ENCODE data around the gene NFKBIB. TPM values are rescaled to one million over a fixed set of nuclear protein-coding genes. Genes with fewer than 3 reads are reported as not detected.
"Not testable (repeated sequence)": the region's sequence is repeated elsewhere in the genome, so short reads cannot be mapped to it uniquely, and the experiment has no call there.

NFKBIB gene
- polyA plus RNA-seq, 3 donors from 2014 or later, result 10.0 to 31.1 (median 24.0) TPM

DNA sequence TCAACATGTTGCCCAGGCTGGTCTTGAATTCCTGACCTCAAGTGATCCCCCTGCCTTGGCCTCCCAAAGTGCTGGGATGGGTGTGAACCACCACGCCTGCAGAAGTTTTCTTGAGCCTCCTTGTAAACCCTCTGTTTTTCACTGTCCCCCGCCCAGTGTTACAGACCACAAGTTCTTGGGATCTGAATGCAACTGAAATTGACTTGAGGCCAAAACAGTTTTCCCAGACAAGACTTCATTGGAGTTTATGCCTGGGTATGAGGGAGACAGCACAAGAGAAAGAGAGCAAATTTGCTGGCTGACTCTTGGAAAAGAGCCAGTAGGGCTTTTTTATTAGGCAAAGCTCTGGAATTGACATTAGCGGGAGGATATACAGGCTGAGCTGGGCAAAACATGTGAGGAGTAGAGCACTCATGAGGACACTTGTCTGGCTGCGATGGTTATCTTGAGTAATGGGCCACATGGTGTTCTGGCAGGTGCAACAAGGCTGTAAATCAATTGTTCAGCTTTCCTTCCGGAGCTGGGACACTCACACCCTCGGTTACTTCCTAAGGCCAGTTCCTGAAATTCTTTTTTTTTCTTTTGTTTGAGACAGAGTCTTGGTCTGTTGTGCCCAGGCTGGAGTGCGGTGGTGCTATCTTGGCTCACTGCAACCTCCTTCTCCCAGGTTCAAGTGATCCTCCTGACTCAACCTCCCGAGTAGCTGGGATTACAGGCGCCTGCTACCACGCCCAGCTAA lies 37.3 kb upstream of the NFKBIB start:
- Mint-ChIP-seq H3K4me3 (peak overlapping the region in 1 of 5 donors; percentile 58), H3K4me1 (peaks cover 46 to 50% of the 10 kb centered on the region in 2 donors), H3K36me3 (no peaks in the 10 kb centered on the region), H3K9me3 (no peaks in the 10 kb centered on the region), H3K27me3 (ENCODE audit: low read depth in 3 of 3) (peaks cover 18 to 24% (median 20%) of the 10 kb centered on the region in 3 donors), H3K27ac (peak overlapping the region in 4 of 6 donors; percentile 63 to 79 (median 76))
- no peak for DNase-seq

DNA sequence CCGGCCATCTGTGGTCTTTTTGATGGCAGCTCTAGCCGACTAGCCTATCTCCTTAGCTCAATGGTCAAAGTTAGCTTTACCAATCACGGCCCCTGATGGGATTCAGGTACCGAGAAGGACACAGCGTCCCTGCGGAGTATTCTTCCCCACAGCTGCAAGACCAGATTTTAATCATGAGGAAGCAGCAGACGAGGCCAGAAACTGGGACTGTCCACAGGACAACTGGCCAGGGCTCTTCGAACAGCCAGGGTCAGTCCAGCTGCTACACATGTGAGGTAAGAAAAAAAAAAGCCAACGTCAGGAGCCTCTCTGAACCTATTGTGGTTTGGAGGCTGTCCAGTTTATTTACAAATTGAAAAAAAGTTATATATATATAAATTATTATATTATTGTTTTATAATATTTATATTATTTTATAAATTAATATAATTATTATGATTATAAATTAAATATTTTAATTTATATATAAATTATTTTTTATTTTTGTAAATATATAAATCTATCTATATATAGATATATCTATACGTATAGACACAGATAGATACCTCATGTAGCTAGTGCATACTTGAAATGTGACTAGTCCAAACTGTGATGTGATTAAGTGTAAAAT lies 32.5 kb upstream of the NFKBIB start:
- peak overlapping the region in 1 of 5 donors; percentile 35 for H3K4me3 Mint-ChIP-seq
- H3K4me1 Mint-ChIP-seq, result peaks cover 62% of the 10 kb centered on the region in 2 donors
- no peaks in the 10 kb centered on the region for H3K9me3 Mint-ChIP-seq
- no peak for DNase-seq
- H3K27ac Mint-ChIP-seq, result peak overlapping the region in 5 of 6 donors; percentile 35 to 81 (median 64)
- peaks cover 14 to 26% (median 23%) of the 10 kb centered on the region in 3 donors for H3K27me3 Mint-ChIP-seq (ENCODE audit: low read depth in 3 of 3)
- H3K36me3 Mint-ChIP-seq, result peaks cover 0 to 9% (median 3%) of the 10 kb centered on the region in 3 donors

DNA sequence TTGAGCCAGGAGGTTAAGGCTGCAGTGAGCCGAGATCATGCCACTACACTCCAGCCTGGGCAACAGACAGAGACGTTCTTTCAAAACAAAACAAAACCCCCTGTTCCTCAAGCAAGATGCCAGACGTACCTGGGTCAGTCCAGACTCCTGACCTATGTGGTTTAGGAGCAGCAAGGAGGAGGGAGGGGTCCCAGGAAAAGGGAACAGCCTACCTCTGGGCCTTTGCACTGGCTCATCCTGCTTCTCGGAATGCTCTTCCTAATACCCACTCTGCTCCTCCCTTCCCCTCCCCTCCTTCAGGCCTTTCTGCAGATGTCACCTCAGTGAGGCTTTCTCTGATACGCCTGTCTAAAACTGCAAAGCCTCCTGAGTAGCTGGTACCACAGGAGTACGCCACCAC lies 31.2 kb upstream of the NFKBIB start:
- peak overlapping the region; percentile 77 to 96 (median 91) for H3K27ac Mint-ChIP-seq
- H3K9me3 Mint-ChIP-seq, result no peaks in the 10 kb centered on the region
- no peak for DNase-seq
- peaks cover 14 to 23% (median 22%) of the 10 kb centered on the region in 3 donors for H3K27me3 Mint-ChIP-seq (ENCODE audit: low read depth in 3 of 3)
- H3K4me1 Mint-ChIP-seq, result peaks cover 50 to 53% of the 10 kb centered on the region in 2 donors
- peak overlapping the region; percentile 89 to 96 (median 90) for H3K4me3 Mint-ChIP-seq
- peaks cover 4 to 15% (median 9%) of the 10 kb centered on the region in 3 donors for H3K36me3 Mint-ChIP-seq

DNA sequence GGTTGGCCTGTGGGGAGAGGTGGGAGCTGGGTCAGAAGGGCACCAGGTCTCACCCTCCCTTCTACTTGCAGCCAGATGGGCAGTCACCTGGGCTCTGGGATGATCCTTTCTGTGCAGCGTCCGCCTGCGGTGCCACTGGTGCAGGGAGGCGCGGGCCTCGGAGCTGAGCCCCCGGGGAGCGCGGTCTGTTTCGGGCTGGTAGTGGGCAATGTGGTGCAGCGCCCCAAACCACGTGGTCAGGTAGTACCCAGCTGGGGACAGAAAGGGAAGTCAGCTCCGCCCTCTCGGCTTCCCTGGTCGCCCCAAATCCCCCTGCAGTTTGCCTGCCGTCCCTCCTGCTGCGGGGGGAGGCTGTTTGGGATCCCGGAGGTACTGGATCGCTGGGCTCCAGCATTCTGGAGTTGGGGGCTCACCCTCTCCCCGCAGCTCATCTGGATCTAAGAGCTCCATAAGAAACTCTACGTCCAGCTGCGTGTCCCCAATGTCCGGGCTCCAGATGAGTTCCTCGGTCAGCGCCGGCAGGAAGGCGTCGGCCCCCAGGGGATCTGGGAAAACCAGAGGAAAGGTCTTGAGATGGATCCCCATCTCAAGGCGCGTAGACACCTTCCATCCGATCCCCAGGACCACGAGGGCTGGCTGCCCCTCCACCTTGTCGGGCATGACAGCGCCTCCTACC lies 30.5 kb upstream of the NFKBIB start:
- Mint-ChIP-seq H3K36me3 (peaks cover 4 to 18% (median 9%) of the 10 kb centered on the region in 3 donors), H3K4me3 (peak overlapping the region; percentile 89 to 96 (median 90)), H3K4me1 (peaks cover 47 to 49% of the 10 kb centered on the region in 2 donors), H3K9me3 (no peaks in the 10 kb centered on the region), H3K27me3 (ENCODE audit: low read depth in 3 of 3) (peaks cover 12 to 20% (median 19%) of the 10 kb centered on the region in 3 donors), H3K27ac (peak overlapping the region; percentile 88 to 97 (median 94))
- peak; percentile 44 to 48 (median 45) for DNase-seq

DNA sequence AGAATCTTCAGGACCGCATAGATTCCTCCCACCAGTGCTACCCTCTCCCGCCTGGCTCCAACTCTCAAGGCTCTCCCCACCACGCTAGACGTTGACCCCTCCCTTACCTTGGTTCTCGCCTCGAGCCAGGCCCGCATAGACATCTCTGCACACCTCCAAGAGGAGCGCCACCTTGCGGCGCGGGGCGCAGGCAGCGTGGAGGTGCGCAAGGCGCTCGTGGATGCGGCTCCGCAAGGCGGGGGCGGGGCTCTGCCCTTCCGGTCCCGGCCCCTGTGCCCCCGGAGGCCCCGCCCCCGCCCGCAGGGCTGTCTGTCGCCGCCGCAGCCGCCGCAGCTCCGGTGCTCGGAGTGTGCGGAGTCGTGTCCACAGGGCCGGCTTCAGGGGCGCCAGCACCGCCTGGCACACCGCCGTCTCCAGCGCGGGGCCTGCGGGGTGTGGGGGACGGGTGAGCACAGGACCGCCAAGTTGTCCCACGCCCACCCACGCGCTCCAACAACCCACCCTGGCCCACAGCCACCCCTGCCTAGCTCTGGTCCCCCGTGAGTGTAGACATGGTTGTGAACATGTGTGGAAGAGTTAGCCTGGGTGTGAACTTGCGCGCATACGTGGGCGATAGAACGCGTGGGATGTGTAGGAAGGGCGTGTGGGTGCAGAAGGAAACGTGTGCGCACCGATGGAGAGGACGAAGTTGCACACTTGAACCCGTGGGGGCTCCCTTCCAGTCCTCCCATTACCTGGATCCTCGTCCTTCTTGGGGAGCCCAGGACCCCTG lies 29.7 kb upstream of the NFKBIB start:
- Mint-ChIP-seq H3K36me3 (peaks cover 4 to 18% (median 9%) of the 10 kb centered on the region in 3 donors), H3K4me3 (peak overlapping the region; percentile 89 to 96 (median 90)), H3K9me3 (no peaks in the 10 kb centered on the region), H3K4me1 (peaks cover 39 to 42% of the 10 kb centered on the region in 2 donors), H3K27ac (peak overlapping the region; percentile 88 to 97 (median 94)), H3K27me3 (ENCODE audit: low read depth in 3 of 3) (peaks cover 8 to 13% (median 12%) of the 10 kb centered on the region in 3 donors)
- DNase-seq, result peak; percentile 91 to 95 (median 95)

DNA sequence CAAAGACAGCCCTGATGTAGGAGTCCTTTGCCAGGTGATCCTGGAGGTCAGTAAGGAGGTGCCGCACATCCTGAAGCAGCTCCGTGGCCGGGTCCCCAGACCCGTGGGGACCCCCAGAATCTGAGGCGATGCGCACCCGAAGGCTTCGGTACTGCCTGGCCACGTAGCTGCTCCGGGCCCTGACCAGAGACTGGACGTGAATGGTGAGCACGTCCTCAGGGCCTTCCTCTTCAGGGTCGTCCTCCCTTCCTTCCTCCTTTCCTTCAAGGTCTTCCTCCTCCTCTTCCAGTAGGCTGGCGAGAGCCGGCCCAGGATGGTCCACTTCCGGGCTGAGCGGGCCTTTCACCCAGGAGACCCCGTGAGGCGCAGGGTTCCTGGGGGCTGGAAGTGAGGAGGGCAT lies 29.2 kb upstream of the NFKBIB start:
- H3K27ac Mint-ChIP-seq, result peak overlapping the region; percentile 35 to 95 (median 90)
- peaks cover 5 to 7% (median 6%) of the 10 kb centered on the region in 3 donors for H3K27me3 Mint-ChIP-seq (ENCODE audit: low read depth in 3 of 3)
- H3K9me3 Mint-ChIP-seq, result no peaks in the 10 kb centered on the region
- H3K4me1 Mint-ChIP-seq, result peaks cover 35 to 36% of the 10 kb centered on the region in 2 donors
- peaks cover 4 to 18% (median 9%) of the 10 kb centered on the region in 3 donors for H3K36me3 Mint-ChIP-seq
- DNase-seq, result no peak
- peak overlapping the region; percentile 70 to 92 (median 75) for H3K4me3 Mint-ChIP-seq

DNA sequence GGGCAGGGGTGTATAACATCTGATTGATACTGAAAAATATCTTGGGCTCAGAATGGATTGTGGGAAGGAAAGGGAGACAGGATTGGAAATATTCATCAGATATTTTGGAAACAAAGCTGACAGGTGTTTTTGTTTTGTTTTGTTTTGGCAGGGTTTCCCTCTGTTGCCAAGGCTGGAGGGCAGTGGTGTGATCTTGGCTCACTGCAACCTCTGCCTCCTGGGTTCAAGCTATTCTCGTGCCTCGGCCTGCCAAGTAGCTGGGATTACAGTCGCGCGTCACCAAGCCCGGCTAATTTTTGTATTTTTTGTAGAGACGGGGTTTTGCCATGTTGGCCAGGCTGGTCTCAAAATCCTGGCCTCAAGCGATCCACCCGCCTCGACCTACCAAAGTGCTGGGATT lies 26.4 kb upstream of the NFKBIB start:
- not testable (repeated sequence) for DNase-seq; H3K9me3 Mint-ChIP-seq; H3K27me3 Mint-ChIP-seq (ENCODE audit: low read depth in 3 of 3); H3K4me3 Mint-ChIP-seq
- peak overlapping the region in 4 of 6 donors; percentile 2 to 79 (median 47) for H3K27ac Mint-ChIP-seq
- peaks cover 4 to 18% (median 9%) of the 10 kb centered on the region in 3 donors for H3K36me3 Mint-ChIP-seq
- H3K4me1 Mint-ChIP-seq, result peaks cover 45 to 51% of the 10 kb centered on the region in 2 donors

DNA sequence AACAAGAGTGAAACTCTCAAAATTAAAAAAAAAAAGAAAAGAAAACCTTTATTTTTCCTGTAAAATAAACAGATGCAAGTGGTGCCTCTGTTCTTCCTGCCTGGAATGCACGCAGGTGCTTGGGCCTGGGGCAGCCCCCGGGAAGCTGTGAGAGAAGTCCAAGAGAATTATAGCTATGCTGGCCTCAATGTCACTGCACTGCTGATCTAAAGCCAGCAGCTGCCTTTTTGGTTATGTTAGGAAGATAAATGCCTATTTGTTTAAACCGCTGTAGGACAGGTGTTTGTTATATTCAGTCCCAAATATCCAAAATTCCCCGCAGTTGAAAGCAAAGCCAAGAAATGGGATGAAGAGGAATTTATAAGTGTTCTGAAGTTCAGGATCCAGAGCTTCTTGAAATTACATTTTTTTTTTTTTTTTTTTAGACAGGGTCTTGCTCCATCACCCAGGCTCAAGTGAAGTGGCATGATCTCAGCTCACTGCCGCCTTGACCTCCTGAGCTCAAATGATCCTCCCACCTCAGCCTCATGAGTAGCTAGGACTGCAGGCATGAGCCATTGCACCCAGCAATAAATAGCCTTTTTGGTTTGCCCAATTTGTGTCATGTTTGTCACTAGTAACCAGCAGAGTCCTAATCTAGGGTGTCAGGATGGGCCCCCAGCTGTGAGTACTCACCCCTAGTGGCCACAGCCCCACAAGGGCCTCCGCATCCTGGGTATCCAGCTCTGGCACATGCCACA lies 23.9 kb upstream of the NFKBIB start:
- peaks cover 36 to 40% of the 10 kb centered on the region in 2 donors for H3K4me1 Mint-ChIP-seq
- peak overlapping the region in 5 of 6 donors; percentile 53 to 97 (median 83) for H3K27ac Mint-ChIP-seq
- H3K4me3 Mint-ChIP-seq, result peak overlapping the region in 2 of 5 donors; percentile 12 to 21

DNA sequence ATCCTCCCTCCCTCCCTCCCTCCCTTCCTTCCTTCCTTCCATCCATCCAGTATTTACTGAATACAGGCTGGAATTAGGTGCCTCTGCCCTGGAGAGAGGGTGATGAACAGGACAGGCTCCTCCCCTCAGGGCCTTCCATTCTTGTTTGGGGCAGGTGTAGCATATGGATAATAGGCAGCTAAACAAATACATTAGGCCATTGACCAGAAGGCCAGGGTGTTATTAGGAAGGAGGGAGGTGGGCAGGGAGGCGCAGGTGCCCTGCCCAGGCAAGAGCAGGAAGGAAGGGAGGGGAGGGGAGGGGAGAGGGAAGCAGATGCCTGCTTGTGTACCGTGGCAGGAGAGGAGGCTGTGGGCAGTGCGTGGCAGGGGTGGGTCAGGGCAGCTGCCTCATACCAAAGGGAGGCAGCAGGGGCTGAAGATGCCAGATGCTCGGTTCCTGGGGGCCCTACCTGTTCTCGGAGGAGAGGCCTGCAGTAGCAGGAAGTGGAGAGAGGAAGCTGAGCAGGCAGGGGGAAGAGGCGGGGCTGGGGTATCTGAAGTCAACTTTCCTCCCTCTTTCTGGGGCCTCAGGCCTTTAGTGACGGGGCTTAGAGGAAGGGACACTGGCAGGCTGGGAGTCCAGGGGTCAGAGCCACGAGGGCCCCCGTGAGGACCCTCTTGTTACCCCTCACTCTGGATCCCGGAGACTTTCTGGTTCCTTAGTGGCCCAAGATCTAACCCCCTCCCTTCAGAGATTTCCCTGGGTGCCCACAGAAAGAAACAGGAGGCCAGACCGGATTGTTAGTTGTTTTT lies 21.8 kb upstream of the NFKBIB start, which contains the start of gene RINL:
Gene RINL (minus strand): TSS at position 495 of the 794 bp plus-strand sequence. CDS start 1,533 bp downstream, outside the sequence.
- peak within 1 kb of the TSS; percentile 94 to 99 (median 97) for H3K27ac Mint-ChIP-seq
- peaks cover 4 to 11% (median 7%) of the 10 kb centered on the region in 3 donors for H3K36me3 Mint-ChIP-seq
- peaks cover 0 to 6% (median 2%) of the 10 kb centered on the region in 3 donors for H3K27me3 Mint-ChIP-seq (ENCODE audit: low read depth in 3 of 3)
- peaks cover 31 to 36% of the 10 kb centered on the region in 2 donors for H3K4me1 Mint-ChIP-seq
- H3K9me3 Mint-ChIP-seq, result no peaks in the 10 kb centered on the region
- H3K4me3 Mint-ChIP-seq, result peak within 1 kb of the TSS; percentile 89 to 96 (median 94)
- DNase-seq, result peak; percentile 61 to 67 (median 65)

More for the DNA sequence above, 23.9 kb upstream of the NFKBIB start:
- Mint-ChIP-seq H3K27me3 (ENCODE audit: low read depth in 3 of 3) (peaks cover 0 to 2% (median 2%) of the 10 kb centered on the region in 3 donors), H3K9me3 (no peaks in the 10 kb centered on the region), H3K36me3 (peaks cover 4 to 13% (median 9%) of the 10 kb centered on the region in 3 donors)
- no peak for DNase-seq

DNA sequence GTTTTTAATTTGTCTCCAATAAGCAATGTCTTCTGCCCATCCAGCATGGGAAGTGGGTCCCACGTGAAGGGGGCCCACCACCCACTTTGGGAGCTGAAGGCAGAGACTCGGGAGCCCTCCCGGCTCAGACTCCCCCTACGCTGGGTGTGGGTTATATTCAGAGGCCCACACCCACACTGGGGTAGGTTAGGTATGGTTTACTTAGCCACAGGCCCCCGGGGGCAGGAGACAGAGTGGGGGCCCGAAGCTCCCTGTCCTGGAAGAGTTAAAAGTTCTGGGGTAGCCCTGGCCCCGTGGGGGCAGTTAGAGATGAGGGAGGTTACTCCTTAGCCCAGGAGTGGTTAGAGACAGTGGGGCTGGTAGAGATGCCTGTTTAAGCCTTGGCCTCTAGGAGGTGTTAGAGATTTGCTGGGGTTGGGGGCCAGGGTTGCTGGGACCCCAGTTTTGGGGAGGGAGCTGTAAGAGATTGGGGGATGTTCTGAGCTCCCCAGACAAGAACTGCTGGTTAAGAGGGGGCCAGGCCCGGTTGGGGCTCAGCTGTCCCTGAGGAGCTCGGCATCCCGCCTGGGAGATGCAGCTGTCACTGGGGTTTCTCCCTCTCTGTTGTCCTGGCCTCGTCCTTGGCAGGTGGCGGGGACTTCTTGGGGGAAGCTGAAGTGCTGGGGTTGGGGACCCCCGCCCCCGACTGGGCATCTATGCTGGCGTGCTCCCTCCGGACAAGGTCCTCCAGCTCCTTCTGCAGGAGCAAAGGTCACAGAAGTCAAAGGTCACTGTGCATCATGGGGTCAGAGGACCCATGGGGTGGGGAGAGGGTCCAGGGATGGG lies 21.0 kb upstream of the NFKBIB start:
- peaks cover 2 to 7% (median 2%) of the 10 kb centered on the region in 3 donors for H3K27me3 Mint-ChIP-seq (ENCODE audit: low read depth in 3 of 3)
- peak in 1 of 3 donors; percentile 11 for DNase-seq
- peaks cover 31 to 36% of the 10 kb centered on the region in 2 donors for H3K4me1 Mint-ChIP-seq
- peaks cover 0 to 11% (median 7%) of the 10 kb centered on the region in 3 donors for H3K36me3 Mint-ChIP-seq
- H3K4me3 Mint-ChIP-seq, result peak overlapping the region; percentile 89 to 96 (median 94)
- peak overlapping the region; percentile 94 to 99 (median 97) for H3K27ac Mint-ChIP-seq
- H3K9me3 Mint-ChIP-seq, result no peaks in the 10 kb centered on the region

DNA sequence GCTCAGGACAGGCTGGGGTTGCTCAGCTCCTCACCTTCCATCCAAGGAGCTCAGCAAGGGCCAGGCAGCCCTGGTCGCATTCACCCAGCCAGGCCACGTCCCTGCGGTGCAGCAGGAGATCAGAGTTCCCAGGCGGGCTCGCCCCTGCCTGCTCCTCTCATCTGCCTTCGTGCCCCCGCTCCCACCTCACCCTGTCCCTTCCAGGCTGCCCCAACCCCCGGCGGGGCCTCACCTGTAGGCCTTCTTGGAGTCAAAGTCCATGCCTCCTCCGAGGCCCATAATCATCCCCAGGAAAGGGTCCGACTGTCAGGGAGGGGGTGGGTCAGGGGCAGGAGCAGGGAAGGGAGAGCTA lies 20.4 kb upstream of the NFKBIB start:
- Mint-ChIP-seq H3K9me3 (no peaks in the 10 kb centered on the region), H3K27me3 (ENCODE audit: low read depth in 3 of 3) (peaks cover 2 to 9% (median 2%) of the 10 kb centered on the region in 3 donors), H3K4me1 (peaks cover 31 to 36% of the 10 kb centered on the region in 2 donors), H3K4me3 (no peak overlapping the region), H3K27ac (peak overlapping the region in 5 of 6 donors; percentile 73 to 98 (median 95)), H3K36me3 (peaks cover 0 to 11% (median 5%) of the 10 kb centered on the region in 3 donors)
- no peak for DNase-seq

All from immature natural killer cell (primary cell).